GM12875 (cell line): ENCODE data around the gene KRT80.

Experiments
- H3K4me3 ChIP-seq: one replicate; pipeline ENCODE4 v1.5.1; 2011; ENCODE audit warnings: low read depth, low read length, control low read depth
- TF ChIP-seq, protein P1 (sequence below): IDR thresholded peaks from 2 replicates; pipeline ENCODE4 v1.5.1; 2011; ENCODE audit warnings: low read depth, mild to moderate bottlenecking, control low read depth, inconsistent platforms, low read length, moderate library complexity, borderline replicate concordance; ENCODE audit not compliant: insufficient read depth

Gene KRT80

DNA sequence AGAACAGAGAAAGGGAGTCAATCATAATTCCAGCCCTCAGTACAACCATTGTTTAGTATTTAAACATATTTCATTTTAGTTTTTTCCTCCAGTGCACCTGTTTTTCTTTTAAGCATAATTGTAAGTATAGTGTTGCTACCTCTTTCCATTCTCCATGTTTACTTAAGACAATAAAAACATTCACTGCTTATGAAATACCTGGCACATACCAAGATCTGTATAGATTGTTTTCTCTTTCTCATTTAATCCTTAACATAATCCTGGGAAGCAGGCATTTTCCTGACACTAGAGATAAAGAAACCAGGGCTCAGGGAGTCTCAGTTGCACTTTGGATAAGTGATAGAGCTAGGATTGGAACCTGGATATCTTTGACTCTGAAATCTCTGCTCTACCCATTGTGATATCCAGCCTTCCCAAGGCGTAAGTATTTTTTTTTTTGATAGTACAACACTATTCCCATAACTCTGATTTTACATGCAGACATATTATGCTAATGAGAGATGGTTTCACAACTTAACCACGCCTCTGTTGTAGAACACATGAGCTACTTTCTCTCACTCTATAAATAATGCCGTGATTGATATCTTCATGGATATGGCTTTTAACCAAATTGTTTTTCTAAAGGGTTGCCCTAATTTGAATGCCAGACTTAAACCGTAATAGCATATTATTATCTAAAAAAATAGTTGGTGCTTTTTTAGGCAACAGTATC is 29.4 kb upstream of the KRT80 start:
- TF ChIP-seq, protein P1, sequence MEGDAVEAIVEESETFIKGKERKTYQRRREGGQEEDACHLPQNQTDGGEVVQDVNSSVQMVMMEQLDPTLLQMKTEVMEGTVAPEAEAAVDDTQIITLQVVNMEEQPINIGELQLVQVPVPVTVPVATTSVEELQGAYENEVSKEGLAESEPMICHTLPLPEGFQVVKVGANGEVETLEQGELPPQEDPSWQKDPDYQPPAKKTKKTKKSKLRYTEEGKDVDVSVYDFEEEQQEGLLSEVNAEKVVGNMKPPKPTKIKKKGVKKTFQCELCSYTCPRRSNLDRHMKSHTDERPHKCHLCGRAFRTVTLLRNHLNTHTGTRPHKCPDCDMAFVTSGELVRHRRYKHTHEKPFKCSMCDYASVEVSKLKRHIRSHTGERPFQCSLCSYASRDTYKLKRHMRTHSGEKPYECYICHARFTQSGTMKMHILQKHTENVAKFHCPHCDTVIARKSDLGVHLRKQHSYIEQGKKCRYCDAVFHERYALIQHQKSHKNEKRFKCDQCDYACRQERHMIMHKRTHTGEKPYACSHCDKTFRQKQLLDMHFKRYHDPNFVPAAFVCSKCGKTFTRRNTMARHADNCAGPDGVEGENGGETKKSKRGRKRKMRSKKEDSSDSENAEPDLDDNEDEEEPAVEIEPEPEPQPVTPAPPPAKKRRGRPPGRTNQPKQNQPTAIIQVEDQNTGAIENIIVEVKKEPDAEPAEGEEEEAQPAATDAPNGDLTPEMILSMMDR = no peak
- H3K4me3 ChIP-seq = no peak overlapping the region

DNA sequence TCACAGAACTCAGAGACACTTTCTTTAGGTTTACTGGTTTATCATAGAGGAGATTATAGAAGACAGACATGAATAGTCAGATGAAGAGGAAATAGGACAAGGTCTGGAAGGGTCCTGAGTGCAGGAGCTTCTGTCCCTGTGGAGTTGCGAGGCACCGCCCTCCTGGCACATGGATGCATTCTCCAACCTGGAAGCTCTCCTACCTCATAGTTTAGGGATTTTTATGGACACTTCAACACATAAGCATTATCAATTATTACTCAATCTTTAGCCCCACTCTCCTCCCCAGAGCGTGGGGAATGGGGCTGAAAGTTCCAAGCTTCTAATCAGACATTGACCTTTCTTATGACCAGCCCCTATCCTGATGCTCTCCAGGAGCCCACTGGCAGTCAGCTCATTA is 28.7 kb upstream of the KRT80 start:
- no peak overlapping the region for H3K4me3 ChIP-seq
- TF ChIP-seq, protein P1 = no peak

DNA sequence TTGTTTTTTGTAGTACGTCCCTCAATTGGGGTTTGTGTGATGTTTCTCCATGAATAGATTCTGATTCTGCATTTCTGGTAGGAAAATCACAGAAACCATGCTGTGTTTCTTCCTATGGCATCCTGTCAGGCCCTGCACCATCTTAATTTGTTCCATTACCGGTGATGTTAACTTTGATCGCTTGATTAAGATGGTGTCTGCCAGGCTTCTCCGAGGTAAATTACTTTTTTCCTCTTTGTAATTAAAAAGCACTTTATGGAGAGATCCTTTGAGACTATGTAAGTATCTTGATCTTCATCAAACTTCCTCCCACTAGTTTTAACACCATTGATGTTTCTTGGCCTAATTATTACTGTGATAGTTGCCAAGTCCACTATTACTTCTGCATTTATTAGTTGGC is 26.2 kb upstream of the KRT80 start:
- TF ChIP-seq, protein P1 = no peak
- H3K4me3 ChIP-seq = no peak overlapping the region

DNA sequence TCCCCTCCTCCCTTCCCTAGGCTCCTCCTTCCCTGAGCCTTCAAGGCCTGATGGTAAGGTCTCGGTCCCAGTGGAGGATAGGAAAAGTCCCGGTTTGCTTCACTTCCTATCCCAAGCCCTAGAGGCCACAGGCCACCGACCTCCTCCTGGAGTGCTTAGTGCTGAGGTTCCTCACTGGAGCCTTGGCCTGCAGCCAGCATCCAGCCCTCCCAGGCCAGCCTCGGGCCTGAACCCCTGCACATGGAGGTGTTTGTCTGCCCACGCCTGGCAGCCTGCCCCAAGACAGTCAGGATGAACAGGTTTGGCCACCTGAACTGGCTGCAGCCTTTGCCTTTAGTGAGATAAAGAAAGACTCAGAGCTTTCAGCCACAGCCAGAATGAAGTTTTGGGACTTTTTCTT is 25.4 kb upstream of the KRT80 start:
- TF ChIP-seq, protein P1 = no peak
- no peak overlapping the region for H3K4me3 ChIP-seq

DNA sequence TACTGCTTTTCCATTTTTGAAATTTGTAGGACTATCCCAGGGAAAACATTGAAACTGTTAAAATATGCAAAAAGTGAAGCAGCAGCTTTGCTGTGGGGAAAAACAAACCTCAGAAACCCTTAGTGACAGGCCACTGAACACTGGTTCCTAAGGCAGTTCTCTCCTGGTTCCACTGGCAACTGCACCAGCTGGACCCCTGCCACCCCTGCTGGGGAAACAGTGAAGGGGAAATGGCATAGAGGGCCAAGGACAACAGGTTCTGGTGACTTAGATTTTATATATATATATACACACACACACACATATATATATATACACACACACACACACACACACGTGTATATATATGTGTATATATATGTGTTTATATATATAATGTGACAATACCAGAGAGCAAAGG is 25.0 kb upstream of the KRT80 start:
- no peak overlapping the region for H3K4me3 ChIP-seq
- TF ChIP-seq, protein P1 = no peak

DNA sequence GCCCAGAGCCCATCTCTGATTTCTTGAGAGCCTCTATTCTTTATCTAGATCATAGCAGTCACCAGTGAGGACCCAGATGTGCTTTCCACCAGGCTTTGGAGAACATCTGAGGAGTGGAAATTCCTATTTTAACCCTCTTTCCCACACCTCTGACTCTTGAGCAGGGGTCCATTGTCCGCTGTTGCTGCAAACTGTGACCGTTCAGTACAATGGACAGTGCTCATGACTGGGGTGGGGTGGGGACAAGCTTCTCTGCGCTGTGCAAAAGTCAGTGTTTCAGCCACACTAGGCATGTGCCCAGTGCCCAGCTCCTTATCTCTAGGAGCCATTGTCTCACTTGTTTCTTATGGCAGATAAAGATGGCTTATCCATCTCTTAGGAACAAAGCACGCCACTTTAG is 24.3 kb upstream of the KRT80 start:
- TF ChIP-seq, protein P1 = no peak

DNA sequence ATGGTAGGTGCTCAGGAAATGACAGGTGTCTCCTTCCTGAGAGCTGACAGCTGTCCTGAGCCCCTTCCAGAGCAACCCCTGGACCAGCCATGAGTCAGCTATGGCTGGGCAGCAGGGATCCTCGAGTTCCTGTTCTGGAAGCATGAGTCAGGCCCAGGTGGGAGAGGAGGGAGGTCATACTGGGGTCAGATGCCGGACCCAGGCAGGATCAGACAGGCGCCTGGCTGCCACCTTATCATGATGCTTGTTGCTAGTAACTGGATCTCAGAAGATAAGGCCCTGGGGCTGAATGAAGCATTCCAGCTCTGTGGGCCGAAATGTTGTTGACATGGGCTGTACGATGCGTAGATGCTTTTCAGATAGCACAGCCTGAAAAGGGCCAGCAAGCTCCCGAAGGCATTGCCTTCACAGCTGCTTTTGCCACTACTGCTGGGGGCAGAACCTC is 23.8 kb upstream of the KRT80 start:
- TF ChIP-seq, protein P1 = no peak
- H3K4me3 ChIP-seq = no peak overlapping the region

More for the DNA sequence above, 24.3 kb upstream of the KRT80 start:
- H3K4me3 ChIP-seq = no peak overlapping the region
